ENCODE results near the gene ZC3H10. TPM values are rescaled to one million over a fixed set of nuclear protein-coding genes. Genes with fewer than 3 reads are reported as not detected.

The ZC3H10 gene
- total and polyA plus RNA-seq, 8 donors, result 4.2 to 8.7 (median 5.9) TPM

DNA sequence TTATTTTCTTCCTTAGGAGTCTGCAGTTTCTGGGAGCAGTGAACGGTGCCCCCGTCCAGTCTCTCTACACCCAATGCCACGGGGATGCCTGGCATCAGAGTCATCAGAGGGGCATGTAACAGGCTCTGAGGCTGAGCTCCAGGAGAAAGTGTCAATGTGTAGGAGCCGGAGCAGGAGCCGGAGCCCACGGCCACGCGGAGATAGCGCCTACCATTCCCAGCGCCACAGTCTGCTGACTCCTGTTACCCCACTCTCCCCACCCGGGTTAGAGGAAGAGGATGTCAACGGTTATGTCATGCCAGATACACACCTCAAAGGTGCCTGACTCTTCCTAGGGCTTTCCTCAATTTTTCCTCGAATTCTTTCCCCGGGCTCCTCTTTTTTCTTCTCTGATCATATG is 17.0 kb upstream of the ZC3H10 start:
- Histone ChIP-seq H3K9me3 (no peaks in the 10 kb centered on the region), H3K4me1 (peaks cover 7 to 22% of the 10 kb centered on the region in 2 donors), H3K27me3 (no peaks in the 10 kb centered on the region), H3K27ac (no peak overlapping the region), H3K36me3 (peaks cover 0 to 21% of the 10 kb centered on the region in 2 donors), H3K4me3 (no peak overlapping the region)
- TF ChIP-seq, protein P1, sequence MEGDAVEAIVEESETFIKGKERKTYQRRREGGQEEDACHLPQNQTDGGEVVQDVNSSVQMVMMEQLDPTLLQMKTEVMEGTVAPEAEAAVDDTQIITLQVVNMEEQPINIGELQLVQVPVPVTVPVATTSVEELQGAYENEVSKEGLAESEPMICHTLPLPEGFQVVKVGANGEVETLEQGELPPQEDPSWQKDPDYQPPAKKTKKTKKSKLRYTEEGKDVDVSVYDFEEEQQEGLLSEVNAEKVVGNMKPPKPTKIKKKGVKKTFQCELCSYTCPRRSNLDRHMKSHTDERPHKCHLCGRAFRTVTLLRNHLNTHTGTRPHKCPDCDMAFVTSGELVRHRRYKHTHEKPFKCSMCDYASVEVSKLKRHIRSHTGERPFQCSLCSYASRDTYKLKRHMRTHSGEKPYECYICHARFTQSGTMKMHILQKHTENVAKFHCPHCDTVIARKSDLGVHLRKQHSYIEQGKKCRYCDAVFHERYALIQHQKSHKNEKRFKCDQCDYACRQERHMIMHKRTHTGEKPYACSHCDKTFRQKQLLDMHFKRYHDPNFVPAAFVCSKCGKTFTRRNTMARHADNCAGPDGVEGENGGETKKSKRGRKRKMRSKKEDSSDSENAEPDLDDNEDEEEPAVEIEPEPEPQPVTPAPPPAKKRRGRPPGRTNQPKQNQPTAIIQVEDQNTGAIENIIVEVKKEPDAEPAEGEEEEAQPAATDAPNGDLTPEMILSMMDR (IDR thresholded peaks at IDR 0.05), result no peak
- DNase-seq, result no peak
- intact Hi-C loops (cut with DNase I), result no loop called here
- ATAC-seq, result no peak

DNA sequence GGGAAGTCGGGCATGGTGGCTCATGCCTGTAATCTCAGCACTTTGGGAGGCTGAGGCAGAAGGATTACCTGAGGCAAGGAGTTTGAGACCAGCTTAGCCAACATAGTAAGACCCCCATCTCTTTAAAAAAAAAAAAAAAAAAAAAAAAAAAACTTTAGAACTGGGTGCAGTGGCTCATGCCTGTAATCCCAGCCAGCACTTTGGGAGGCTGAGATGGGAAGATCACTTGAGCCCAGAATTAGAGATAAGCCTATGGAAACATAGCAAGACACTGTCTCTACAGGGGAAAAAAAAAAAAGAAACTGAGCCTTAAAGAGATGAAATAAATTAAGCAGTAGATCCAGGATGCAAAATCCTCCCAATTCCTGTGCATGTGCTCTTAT is 15.4 kb upstream of the ZC3H10 start:
- Histone ChIP-seq H3K9me3 (no peaks in the 10 kb centered on the region), H3K4me3 (no peak overlapping the region), H3K4me1 (peaks cover 7 to 31% of the 10 kb centered on the region in 2 donors), H3K27me3 (no peaks in the 10 kb centered on the region), H3K27ac (no peak overlapping the region), H3K36me3 (peaks cover 0 to 29% of the 10 kb centered on the region in 2 donors)
- DNase-seq, result no peak
- TF ChIP-seq, protein P1 (IDR thresholded peaks at IDR 0.05), result no peak
- no peak for ATAC-seq
- intact Hi-C loops (cut with DNase I), result no loop called here

DNA sequence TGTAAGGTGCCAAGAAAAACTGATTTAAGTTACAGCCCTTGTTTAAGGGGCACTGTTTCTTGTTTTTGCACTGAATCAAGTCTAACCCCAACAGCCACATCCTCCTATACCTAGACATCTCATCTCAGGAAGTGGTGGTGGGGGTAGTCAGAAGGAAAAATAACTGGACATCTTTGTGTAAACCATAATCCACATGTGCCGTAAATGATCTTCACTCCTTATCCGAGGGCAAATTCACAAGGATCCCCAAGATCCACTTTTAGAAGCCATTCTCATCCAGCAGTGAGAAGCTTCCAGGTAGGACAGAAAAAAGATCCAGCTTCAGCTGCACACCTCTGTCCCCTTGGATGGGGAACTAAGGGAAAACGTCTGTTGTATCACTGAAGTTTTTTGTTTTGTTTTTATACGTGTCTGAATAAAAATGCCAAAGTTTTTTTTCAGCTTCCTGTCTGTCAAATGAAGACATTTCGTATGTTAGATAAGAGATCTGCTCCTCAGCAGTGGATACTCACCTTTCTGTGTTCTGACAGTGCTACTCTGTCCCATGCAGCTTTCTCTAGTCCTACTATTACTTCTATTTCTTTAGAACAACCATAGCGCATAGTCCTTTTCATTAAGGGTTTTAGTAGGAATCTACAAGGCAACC is 14.9 kb upstream of the ZC3H10 start:
- DNase-seq, result no peak
- intact Hi-C loops (cut with DNase I), result no loop called here
- peaks cover 0 to 34% of the 10 kb centered on the region in 2 donors for H3K36me3 ChIP-seq
- no peaks in the 10 kb centered on the region for H3K27me3 ChIP-seq
- TF ChIP-seq, protein P1 (IDR thresholded peaks at IDR 0.05), result no peak
- no peaks in the 10 kb centered on the region for H3K9me3 ChIP-seq
- H3K4me3 ChIP-seq, result peak overlapping the region in 1 of 2 donors; percentile 84
- peak overlapping the region; percentile 85 to 86 for H3K27ac ChIP-seq
- H3K4me1 ChIP-seq, result peaks cover 7 to 31% of the 10 kb centered on the region in 2 donors
- ATAC-seq, result no peak

DNA sequence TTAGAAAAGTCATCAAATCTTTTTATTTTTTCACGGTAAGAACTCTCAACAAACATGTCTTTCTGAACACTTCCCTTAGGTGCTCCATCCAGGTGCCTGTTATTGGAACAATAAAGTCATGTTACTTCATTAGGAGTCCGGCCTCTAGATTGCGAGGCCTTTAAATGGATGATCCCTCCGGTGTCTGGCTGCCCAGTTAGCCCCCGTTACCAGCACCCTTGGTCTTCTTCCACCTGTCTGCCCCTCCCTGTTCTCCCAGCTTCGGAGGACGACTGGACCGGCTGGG is 14.3 kb upstream of the ZC3H10 start:
- H3K36me3 ChIP-seq, result peaks cover 0 to 40% of the 10 kb centered on the region in 2 donors
- TF ChIP-seq, protein P1 (IDR thresholded peaks at IDR 0.05), result no peak
- ATAC-seq, result no peak
- intact Hi-C loops (cut with DNase I), result no loop called here
- H3K4me1 ChIP-seq, result peaks cover 7 to 31% of the 10 kb centered on the region in 2 donors
- DNase-seq, result no peak
- H3K4me3 ChIP-seq, result peak overlapping the region; percentile 84 to 87
- H3K27ac ChIP-seq, result peak overlapping the region; percentile 85 to 86
- H3K27me3 ChIP-seq, result no peaks in the 10 kb centered on the region
- no peaks in the 10 kb centered on the region for H3K9me3 ChIP-seq

DNA sequence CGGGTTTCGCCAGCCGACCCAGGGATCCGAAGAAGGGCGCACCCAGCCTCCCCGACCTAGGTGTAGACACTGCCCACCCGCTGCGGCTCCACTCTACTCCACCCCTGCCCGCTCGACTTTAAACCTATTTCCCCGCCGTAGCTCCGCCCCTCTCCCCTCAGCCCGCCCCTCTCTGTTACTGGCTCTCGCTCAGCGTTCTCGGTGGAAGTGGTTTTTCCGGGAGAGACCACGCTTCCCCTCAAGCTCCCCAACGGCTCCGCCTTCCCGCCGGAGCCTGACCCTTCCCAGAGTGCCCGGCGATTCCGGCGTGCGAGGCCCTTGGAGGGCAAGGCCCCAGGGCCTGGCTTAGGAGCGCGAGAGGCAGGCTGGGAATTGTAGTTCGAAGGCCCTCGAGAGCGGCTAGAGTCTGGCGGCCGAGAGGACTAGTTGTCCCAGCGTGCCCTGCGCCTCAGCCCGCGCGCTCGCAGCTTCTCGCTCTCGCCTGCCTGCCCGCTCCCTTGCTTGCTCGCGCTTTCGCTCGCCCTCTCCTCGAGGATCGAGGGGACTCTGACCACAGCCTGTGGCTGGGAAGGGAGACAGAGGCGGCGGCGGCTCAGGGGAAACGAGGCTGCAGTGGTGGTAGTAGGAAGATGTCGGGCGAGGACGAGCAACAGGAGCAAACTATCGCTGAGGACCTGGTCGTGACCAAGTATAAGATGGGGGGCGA is 13.8 kb upstream of the ZC3H10 start, which contains the start of gene PA2G4:
Gene PA2G4 (plus strand): TSS at position 451 of the 706 bp plus-strand sequence. CDS start 179 bp downstream, at position 630.
- H3K36me3 ChIP-seq, result peaks cover 0 to 41% of the 10 kb centered on the region in 2 donors
- TF ChIP-seq, protein P1 (IDR thresholded peaks at IDR 0.05), result no peak
- H3K9me3 ChIP-seq, result no peaks in the 10 kb centered on the region
- peaks cover 7 to 31% of the 10 kb centered on the region in 2 donors for H3K4me1 ChIP-seq
- DNase-seq, result peak; percentile 96 to 100 (median 99)
- peak within 1 kb of the TSS; percentile 85 to 86 for H3K27ac ChIP-seq
- H3K27me3 ChIP-seq, result no peaks in the 10 kb centered on the region
- ATAC-seq, result peak; percentile 98
- intact Hi-C loops (cut with DNase I), result no loop called here
- peak within 1 kb of the TSS; percentile 84 to 87 for H3K4me3 ChIP-seq

All from left lung (tissue), 10 donors.